Middle frontal gyrus (tissue), 1 donor: ENCODE measurements around the gene CD19.
"Not testable (repeated sequence)": the region's sequence is repeated elsewhere in the genome, so short reads cannot be mapped to it uniquely, and the experiment has no call there.

Source experiments
- DNase-seq: peaks from one replicate; pipeline ENCODE4 v3.0.0-alpha.2; 2015; ENCODE audit warnings: low spot score; ENCODE audit errors: extremely low spot score

CD19 gene

DNA sequence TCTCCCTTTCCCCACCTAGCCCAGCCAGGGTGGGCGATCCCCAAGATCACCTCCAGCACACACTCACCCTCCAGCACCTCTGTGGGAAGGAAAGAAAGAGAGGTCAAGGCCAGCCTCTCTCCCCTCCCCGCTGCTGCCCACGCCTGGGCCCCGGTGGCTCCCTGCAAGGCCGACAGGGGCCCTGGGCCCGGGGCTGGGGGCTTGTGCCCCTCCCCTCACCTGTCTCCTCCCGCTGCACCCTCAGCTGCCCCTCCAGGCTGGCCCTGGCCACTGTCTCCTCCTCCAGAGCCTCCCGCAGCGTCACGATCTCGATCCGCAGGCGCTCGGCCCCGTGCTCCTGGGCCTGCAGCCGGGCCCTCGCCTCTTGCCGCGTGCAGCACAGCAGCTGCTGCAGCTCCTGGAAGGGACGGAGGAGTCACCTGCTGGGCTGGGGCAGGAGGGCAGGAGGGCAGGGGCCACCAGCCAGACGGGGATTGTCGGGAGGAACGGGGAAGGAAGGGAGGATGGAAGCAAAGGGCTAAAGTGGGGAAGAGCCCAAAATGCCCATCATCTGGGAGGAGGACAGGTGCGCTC, 25.9 kb upstream of the CD19 start:
- DNase-seq: no peak

DNA sequence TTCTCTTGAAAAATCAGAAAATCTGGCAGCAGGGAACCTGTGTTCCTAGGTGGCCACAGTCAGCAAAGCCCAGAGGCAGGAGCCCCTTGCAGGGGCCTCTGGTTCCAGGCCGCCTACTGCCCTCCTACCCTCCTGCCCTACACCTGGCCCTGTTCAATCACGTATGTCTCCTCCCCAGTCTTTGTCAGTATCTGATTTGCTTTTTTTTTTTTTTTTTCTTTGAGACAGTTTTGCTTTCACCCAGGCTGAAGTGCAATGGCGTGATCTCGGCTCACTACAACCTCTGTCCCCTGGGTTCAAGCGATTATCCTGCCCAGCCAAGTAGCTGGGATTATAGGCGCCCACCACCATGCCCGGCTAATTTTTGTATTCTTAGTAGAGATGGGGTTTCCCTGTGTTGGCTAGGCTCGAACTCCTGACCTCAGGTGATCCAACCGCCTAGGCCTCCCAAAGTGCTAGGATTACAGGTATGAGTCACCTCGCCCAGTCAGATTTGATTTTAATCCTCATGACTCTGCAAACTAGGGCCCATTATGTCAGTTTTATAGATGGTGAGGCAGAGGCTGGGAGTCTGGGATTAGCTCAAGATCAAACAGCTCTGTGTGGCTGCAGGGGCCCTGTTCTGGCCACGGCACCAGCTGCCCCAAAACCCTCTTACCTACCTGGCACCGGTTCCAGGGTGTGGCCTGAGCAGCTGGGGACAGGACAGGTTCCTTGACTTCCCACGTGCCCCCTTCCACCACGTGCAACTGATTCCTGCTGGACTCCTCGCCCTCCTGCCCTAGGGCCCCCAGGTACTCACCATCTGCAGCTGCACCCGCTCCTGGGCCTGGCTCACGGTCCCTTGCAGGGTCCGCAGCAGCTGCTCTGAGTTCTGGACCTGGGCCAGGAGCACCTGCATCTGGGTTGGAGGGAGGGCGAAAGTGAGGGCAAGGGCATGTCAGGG, 21.4 kb upstream of the CD19 start:
- DNase-seq: no peak

GRCh38 chr16:28912558-28912957, 19.2 kb upstream of the CD19 start:
- DNase-seq: no peak

GRCh38 chr16:28913946-28914724, 17.6 kb upstream of the CD19 start:
- no peak for DNase-seq

GRCh38 chr16:28915181-28915580, 16.6 kb upstream of the CD19 start:
- DNase-seq: no peak

DNA sequence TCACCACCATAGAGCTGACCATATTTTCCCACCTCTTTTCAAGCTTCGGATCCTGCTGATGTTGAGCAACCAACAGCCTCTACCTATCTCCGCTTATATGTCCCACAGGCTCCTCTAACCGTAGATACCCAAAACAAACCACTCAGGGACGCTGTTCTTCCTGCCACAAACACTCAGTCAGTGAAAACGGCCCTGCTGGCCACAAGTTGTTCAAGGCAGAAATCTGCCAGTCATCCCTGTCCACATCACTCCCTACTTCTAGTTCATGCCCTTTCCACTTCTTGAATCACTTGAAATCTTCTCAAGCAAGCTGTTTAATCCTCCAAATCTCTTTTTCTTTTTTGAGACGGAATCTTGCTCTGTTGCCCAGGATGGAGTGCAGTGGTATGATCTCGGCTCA, 14.7 kb upstream of the CD19 start:
- no peak for DNase-seq

- no peak for DNase-seq
These were observed 13.1 kb upstream of the CD19 start for GRCh38 chr16:28918698-28919097.

GRCh38 chr16:28923231-28923587, 8.6 kb upstream of the CD19 start:
- DNase-seq: no peak

- no peak for DNase-seq
These were observed 7.9 kb upstream of the CD19 start for GRCh38 chr16:28923652-28924398.

- no peak for DNase-seq
These were observed 7.4 kb upstream of the CD19 start for GRCh38 chr16:28924399-28924761.

DNA sequence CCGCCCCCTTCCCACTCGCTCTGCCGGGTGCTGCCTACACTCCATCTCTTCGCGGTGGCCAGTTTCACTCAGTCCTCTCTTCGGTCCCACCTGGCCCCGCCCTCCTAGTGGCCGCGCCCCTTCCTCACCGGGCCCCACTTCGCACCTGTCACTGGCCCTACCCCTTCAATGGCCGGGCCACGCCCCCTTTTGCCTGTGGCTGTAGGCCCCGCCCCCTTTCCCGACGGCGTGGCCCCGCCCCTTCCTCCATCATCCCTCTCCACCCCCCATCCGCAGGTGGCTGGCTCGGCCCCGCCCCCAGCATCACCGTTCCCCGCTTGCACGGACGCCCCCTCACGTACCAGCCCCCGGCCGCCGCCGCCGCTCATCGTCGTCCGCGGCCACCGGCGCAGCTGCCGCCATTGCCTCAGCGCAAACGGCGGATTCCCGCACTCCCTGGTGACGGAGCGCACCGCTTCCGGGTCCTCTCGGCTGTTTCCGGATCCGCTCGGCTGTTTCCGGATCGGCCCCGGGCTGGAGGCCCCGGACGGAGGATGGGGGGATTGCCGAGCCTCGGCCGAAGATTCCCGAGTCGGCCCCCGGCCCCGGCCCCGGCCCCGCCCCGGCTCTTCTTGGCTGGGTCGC, 6.9 kb upstream of the CD19 start, which contains the start of gene RABEP2:
Gene RABEP2, minus strand, starts transcription at position 477 of the 624 bp plus-strand sequence. Its CDS starts 75 bp downstream, at position 402.
- peak; percentile 68 for DNase-seq

DNA sequence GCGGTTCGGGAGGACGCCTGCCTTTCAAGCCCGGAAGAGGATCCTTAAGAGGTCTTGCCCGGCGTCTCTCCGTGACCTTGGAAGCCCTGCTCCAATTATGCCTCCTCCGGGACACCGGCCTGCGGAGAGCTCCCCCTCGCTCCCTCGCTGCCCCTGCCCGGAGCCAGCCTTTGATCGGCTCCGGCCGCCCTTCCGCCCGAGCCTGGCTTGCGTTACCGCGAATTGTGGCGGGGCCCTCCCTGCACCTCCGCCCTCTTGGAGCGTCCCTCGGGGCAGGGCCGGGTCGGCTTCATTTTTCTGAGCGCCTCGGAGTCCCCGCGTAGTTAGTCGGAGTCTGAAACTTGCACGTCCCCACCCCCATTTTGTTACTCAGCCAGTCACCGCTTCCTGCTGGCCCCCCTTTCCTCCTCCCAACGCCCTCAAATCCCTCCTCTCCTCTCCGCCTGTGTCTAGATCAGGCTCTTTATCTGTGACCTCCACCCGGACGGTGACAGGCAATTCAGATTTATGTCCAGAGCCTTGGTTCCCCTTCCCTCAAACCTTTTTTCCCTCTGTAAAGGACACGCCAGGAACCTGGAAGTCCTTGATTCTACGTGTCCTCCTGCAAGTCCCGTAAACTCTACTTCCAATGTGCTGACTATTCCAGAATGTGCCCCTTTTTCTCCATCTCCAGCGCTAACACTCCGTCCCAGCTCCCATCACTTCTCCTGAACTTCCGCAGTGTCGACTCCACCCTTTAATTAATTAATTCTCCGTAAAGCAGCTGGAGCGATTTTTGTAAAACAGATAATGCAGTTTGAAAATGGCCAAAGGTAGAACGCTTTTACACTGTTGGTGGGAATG, 6.2 kb upstream of the CD19 start:
- DNase-seq: no peak

GRCh38 chr16:28926284-28926683, 5.5 kb upstream of the CD19 start:
- not testable (repeated sequence) for DNase-seq

DNA sequence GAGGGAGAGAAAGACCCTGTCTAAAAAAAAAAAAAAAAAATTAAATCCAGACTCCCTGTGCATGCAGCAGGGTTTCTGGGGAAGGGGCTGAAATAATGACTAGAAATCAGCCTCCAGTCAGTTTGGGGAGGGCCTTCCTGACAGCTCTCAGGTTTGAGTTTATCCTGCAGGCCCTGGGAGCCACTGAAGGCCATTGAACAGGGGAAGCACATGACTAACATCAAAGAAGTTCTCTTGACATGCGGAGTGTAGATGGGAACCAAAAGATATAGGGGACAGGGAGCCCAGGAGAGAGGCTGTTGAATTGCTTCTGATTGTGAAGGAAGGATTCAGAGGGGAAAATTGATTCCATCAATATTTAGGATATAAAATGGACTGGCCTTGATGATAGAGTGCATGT, 4.0 kb upstream of the CD19 start:
- no peak for DNase-seq

DNA sequence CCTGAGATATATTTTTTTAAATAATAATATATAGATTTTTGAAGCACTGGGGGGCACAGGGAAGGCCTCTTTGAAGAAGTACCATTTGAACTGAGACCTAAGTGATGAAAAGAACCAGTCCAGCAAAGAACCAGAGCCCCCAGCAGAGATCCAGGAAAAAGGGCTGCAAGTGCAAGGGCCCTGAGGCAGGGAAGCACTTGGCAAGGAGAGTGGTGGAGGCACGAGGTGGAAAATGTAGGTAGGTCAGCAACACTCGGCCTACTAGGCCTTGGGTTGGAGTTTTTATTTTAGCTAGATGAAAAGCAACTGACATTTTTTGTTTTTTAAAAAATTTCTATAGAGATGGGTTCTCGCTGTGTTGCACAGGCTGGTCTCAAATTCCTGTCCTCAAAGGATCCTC, 1.6 kb upstream of the CD19 start:
- DNase-seq: no peak

DNA sequence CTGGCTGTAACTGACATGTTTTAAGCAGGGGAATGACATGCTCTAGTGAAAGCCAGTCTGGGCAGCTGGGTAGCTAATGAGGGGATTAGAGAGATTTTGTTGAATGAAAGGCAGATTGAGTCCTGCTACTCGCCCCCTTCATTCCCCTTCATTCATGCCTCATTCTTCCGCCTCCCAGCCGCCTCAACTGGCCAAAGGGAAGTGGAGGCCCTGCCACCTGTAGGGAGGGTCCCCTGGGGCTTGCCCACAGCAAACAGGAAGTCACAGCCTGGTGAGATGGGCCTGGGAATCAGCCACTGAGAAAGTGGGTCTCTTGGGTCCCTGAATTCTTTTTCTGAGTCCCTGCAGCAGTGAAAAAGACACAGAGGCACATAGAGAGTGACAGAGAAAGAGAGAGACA, 1.1 kb upstream of the CD19 start:
- DNase-seq: no peak

- no peak for DNase-seq
These were observed 769 bp downstream of the CD19 start for GRCh38 chr16:28932339-28933141.

DNA sequence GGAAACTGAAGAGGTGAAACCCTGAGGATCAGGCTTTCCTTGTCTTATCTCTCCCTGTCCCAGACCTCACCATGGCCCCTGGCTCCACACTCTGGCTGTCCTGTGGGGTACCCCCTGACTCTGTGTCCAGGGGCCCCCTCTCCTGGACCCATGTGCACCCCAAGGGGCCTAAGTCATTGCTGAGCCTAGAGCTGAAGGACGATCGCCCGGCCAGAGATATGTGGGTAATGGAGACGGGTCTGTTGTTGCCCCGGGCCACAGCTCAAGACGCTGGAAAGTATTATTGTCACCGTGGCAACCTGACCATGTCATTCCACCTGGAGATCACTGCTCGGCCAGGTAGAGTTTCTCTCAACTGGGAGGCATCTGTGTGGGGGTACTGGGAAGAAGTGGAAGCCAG, 1.4 kb downstream of the CD19 start:
- DNase-seq: no peak

DNA sequence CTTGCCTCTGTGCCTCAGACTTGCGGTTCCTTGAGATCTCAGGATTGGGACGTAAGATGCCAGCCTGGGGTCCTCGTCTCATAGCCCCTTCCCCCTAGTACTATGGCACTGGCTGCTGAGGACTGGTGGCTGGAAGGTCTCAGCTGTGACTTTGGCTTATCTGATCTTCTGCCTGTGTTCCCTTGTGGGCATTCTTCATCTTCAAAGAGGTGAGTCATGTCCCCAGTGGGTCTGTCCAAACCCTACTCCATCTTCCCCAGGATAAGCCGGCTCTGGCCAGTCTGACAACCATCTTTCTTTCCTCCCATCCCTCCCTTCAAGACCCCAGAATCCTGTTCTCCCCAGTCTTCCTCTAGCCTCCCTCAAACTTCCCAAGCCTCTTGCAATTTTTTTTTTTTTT, 3.6 kb downstream of the CD19 start:
- no peak for DNase-seq
